Endothelial cell of umbilical vein (primary cell): ENCODE measurements around the gene AJUBA. TPM values are rescaled to one million over a fixed set of nuclear protein-coding genes. Genes with fewer than 3 reads are reported as not detected.

Experiments used
- BruUV-seq: library from RNA; stranded (reverse); fragments of 400-500 nt; replicated peaks from 2 replicates; lab custom pipeline; 2021; lab: Mats Ljungman, UMichigan
- CTCF ChIA-PET: fragments of 300-600, 350-600 bp; sonication (Branson Sonifier 250); formaldehyde crosslinking; loops from one replicate; lab custom pipeline; 2021; ENCODE audit warnings: antibody characterized with exemption, inconsistent platforms; lab: Charles Lee
- POLR2A ChIA-PET: fragments of 300-600, 350-600 bp; sonication (Branson Sonifier 250); formaldehyde crosslinking; loops from one replicate; lab custom pipeline; 2021; ENCODE audit warnings: antibody characterized with exemption, inconsistent platforms; lab: Charles Lee
- DNase-seq: peaks from one replicate; pipeline ENCODE4 v3.0.0-alpha.2; 2011; ENCODE audit warnings: low read depth, low spot score
- FAIRE-seq: peaks from 2 replicates; lab custom pipeline; 2011; peaks lifted over from hg19 to GRCh38; lab: Jason Lieb, UNC
- H2AFZ ChIP-seq: 2 replicates; pipeline ENCODE4 v1.6.0; 2012; ENCODE audit warnings: low read depth, low read length, control low read depth, inconsistent platforms
- H3K27ac ChIP-seq: 2 replicates; pipeline ENCODE4 v1.5.1; 2011; ENCODE audit warnings: low read depth, mild to moderate bottlenecking, control low read depth, low read length, moderate library complexity; ENCODE audit not compliant: insufficient read depth
- H3K27me3 ChIP-seq, 2 experiments: 2 replicates each; pipeline versions ENCODE4 v1.6.0 to v1.6.1; 2011; ENCODE audit warnings: low read length in 2 of 2, mixed read lengths in 1 of 2; ENCODE audit not compliant: control insufficient read depth in 2 of 2, insufficient read depth in 2 of 2
- H3K36me3 ChIP-seq, 2 experiments: 2 replicates in 1 of 2; 3 replicates in 1 of 2; pipeline ENCODE4 v1.5.1; 2011; ENCODE audit warnings: low read length in 2 of 2, mild to moderate bottlenecking in 1 of 2, moderate library complexity in 1 of 2; ENCODE audit not compliant: control insufficient read depth in 2 of 2, insufficient read depth in 2 of 2; ENCODE audit errors: extremely low read depth in 1 of 2
- H3K4me1 ChIP-seq: 3 replicates; pipeline ENCODE4 v1.5.1; 2011; ENCODE audit warnings: mild to moderate bottlenecking, low read length; ENCODE audit not compliant: control insufficient read depth, insufficient read depth; ENCODE audit errors: extremely low read depth
- H3K4me2 ChIP-seq: 2 replicates; pipeline ENCODE4 v1.6.1; 2011; ENCODE audit warnings: low read length, control low read depth, mixed read lengths; ENCODE audit not compliant: insufficient read depth
- H3K4me3 ChIP-seq, 3 experiments: fragments of 200-600 bp in 1 of 3; sonication (generic), shearing (Covaris generic) in 1 of 3; replicated peaks in 1 of 3; 2 replicates each; pipeline ENCODE4 v1.5.1; 2011 to 2016; ENCODE audit warnings: control low read depth in 3 of 3, low read length in 3 of 3, mild to moderate bottlenecking in 2 of 3, inconsistent platforms in 1 of 3, low read depth in 1 of 3, moderate library complexity in 1 of 3; ENCODE audit not compliant: insufficient read depth in 1 of 3
- H3K79me2 ChIP-seq: 2 replicates; pipeline ENCODE4 v1.6.0; 2012; ENCODE audit warnings: low read length, inconsistent platforms; ENCODE audit not compliant: control insufficient read depth, insufficient read depth
- H3K9ac ChIP-seq: replicated peaks from 2 replicates; pipeline ENCODE3; 2011; ENCODE audit warnings: low read length, control low read depth; ENCODE audit not compliant: insufficient read depth; ENCODE audit errors: extremely low read depth
- H3K9me1 ChIP-seq: replicated peaks from 3 replicates; pipeline ENCODE4 v1.6.0; 2011; ENCODE audit warnings: mild to moderate bottlenecking, low read length; ENCODE audit not compliant: control insufficient read depth, insufficient read depth; ENCODE audit errors: extremely low read depth
- H3K9me3 ChIP-seq: replicated peaks from 2 replicates; pipeline ENCODE4 v1.5.1; 2012; ENCODE audit warnings: low read length, inconsistent platforms; ENCODE audit not compliant: control insufficient read depth, insufficient read depth
- H4K20me1 ChIP-seq: replicated peaks from 2 replicates; pipeline ENCODE3; 2011; ENCODE audit warnings: mild to moderate bottlenecking, low read length; ENCODE audit not compliant: control insufficient read depth, insufficient read depth; ENCODE audit errors: extremely low read depth
- EZH2 ChIP-seq: IDR thresholded peaks from 2 replicates; pipeline ENCODE4 v1.6.1; 2012; ENCODE audit warnings: borderline replicate concordance, low read depth, mild to moderate bottlenecking, moderate library complexity, low read length, inconsistent platforms; ENCODE audit not compliant: severe bottlenecking
- FOS ChIP-seq: IDR thresholded peaks from 2 replicates; pipeline ENCODE4 v1.6.1; 2011; ENCODE audit warnings: mild to moderate bottlenecking, low read length, moderate library complexity, borderline replicate concordance; ENCODE audit not compliant: insufficient read depth
- GATA2 ChIP-seq: IDR thresholded peaks from 2 replicates; pipeline ENCODE4 v1.7.0; 2011; ENCODE audit warnings: low read depth, mild to moderate bottlenecking, moderate library complexity, mixed read lengths, low read length; ENCODE audit not compliant: insufficient read length, insufficient read depth
- JUN ChIP-seq: IDR thresholded peaks from 2 replicates; pipeline ENCODE4 v1.6.1; 2011; ENCODE audit warnings: borderline replicate concordance, low read depth; ENCODE audit not compliant: insufficient read length, insufficient read depth
- MYC ChIP-seq: IDR thresholded peaks from one replicate; pipeline ENCODE4 v1.6.1; 2011; ENCODE audit warnings: mild to moderate bottlenecking, low read depth, low read length
- POLR2A ChIP-seq: IDR thresholded peaks from 2 replicates; pipeline ENCODE4 v1.6.1; 2012; ENCODE audit warnings: low read depth, mild to moderate bottlenecking, control low read depth, low read length
- POLR2AphosphoS5 ChIP-seq: IDR thresholded peaks from 2 replicates; pipeline ENCODE4 v1.6.1; 2012; ENCODE audit warnings: low read depth, mild to moderate bottlenecking, control low read depth, low read length, moderate library complexity; ENCODE audit not compliant: insufficient read depth
- dilution Hi-C: fragments of 300-500 bp; cut with MboI; formaldehyde crosslinking; loops from one replicate; pipeline ENCODE4 v1.15.0; 2019; ENCODE audit warnings: low sequenced_read_pairs; ENCODE audit not compliant: extremely low pct_ligation_motif_present
- intact Hi-C: fragments of 100-400 bp; cut with micrococcal nuclease; formaldehyde crosslinking; loops from one replicate; pipeline ENCODE4 v1.10.0; 2022
- polyA plus RNA-seq, 4 experiments: library from polyadenylated mRNA; depleted of rRNA in 3 of 4; stranded (reverse) in 3 of 4; unstranded in 1 of 4; fragments of >200 nt; gene quantifications; 2 replicates each; pipeline versions ENCODE4 v1.2.1 to v1.2.3, GENCODE V29; 2011 to 2012; ENCODE audit warnings: missing spikeins in 1 of 4
- total RNA-seq: library from RNA; stranded (reverse); gene quantifications from 2 replicates; pipeline ENCODE4 v1.2.3, GENCODE V29; 2021
- TF ChIP-seq, protein P1 (sequence below): IDR thresholded peaks from 2 replicates; pipeline ENCODE4 v1.6.1; 2011; ENCODE audit not compliant: insufficient read depth, insufficient read length
- TF ChIP-seq, protein P2 (sequence below), 2 donors: IDR thresholded peaks; 1 replicate in 1 of 2; 2 replicates in 1 of 2; pipeline ENCODE4 v1.5.1; 2011; ENCODE audit warnings: low read length in 2 of 2, mild to moderate bottlenecking in 2 of 2, moderate library complexity in 2 of 2, control low read depth in 1 of 2, inconsistent platforms in 1 of 2, low read depth in 1 of 2; ENCODE audit not compliant: insufficient read depth in 1 of 2; ENCODE audit errors: extremely low read depth in 1 of 2

The AJUBA gene
- total and polyA plus RNA-seq, 2 donors (not counting 3 experiments of a cell fraction or from before 2014, with no cell fraction given), result 50.0 to 61.7 TPM

GRCh38 chr14:22984959-22985658, 2.8 kb upstream of the AJUBA start:
- POLR2A ChIA-PET, result no interaction called here
- no peak overlapping the region for H3K4me3 ChIP-seq
- no peak overlapping the region for H3K9ac ChIP-seq
- H3K4me1 ChIP-seq, result peaks cover 9% of the 10 kb centered on the region
- DNase-seq, result no peak
- H3K9me1 ChIP-seq, result no peaks in the 10 kb centered on the region
- no peak overlapping the region for H3K27ac ChIP-seq
- no peak for FAIRE-seq
- peaks cover 20% of the 10 kb centered on the region for H3K79me2 ChIP-seq
- no TSS peak for BruUV-seq
- TF ChIP-seq, protein P1, sequence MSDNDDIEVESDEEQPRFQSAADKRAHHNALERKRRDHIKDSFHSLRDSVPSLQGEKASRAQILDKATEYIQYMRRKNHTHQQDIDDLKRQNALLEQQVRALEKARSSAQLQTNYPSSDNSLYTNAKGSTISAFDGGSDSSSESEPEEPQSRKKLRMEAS, result no peak
- TF ChIP-seq JUN (no peak), MYC (no peak), EZH2 (no peak), POLR2A (no peak), GATA2 (no peak), FOS (no peak), POLR2AphosphoS5 (no peak)
- TF ChIP-seq, protein P2, sequence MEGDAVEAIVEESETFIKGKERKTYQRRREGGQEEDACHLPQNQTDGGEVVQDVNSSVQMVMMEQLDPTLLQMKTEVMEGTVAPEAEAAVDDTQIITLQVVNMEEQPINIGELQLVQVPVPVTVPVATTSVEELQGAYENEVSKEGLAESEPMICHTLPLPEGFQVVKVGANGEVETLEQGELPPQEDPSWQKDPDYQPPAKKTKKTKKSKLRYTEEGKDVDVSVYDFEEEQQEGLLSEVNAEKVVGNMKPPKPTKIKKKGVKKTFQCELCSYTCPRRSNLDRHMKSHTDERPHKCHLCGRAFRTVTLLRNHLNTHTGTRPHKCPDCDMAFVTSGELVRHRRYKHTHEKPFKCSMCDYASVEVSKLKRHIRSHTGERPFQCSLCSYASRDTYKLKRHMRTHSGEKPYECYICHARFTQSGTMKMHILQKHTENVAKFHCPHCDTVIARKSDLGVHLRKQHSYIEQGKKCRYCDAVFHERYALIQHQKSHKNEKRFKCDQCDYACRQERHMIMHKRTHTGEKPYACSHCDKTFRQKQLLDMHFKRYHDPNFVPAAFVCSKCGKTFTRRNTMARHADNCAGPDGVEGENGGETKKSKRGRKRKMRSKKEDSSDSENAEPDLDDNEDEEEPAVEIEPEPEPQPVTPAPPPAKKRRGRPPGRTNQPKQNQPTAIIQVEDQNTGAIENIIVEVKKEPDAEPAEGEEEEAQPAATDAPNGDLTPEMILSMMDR (IDR thresholded peaks at IDR 0.05; ENCODE audit: extremely low read depth in 1 of 2, insufficient read depth in 1 of 2, low read depth in 1 of 2, low read length in 2 of 2), result no peak
- H4K20me1 ChIP-seq, result no peaks in the 10 kb centered on the region
- intact Hi-C loops (loop anchor here (10.0 kb wide), 1 partner anchor 200 kb away; the partner anchor contains the start of gene SLC7A8), dilution Hi-C loops (loop anchor here (10.0 kb wide), 1 partner anchor 80 kb away; no protein-coding TSS in a partner anchor)
- no peak overlapping the region for H3K4me2 ChIP-seq
- no peaks in the 10 kb centered on the region for H3K9me3 ChIP-seq
- CTCF ChIA-PET, result interaction anchor here (2.1 to 17.1 kb wide), 6 partner anchors 8 to 126 kb away, joined by 23 to 1071 read pairs (median 58); partner anchors contain the start of genes CDH24 and PRMT5
- H3K27me3 ChIP-seq, result no peaks in the 10 kb centered on the region
- no peak overlapping the region for H2AFZ ChIP-seq
- no peaks in the 10 kb centered on the region for H3K36me3 ChIP-seq
